ENCODE results near the gene UGT2B11. TPM values are rescaled to one million over a fixed set of nuclear protein-coding genes. Genes with fewer than 3 reads are reported as not detected.

UGT2B11 gene
- total RNA-seq (2022; extraction: Qiagen RNA extraction) = 0.04 to 0.11 TPM (median 0.07 TPM) in 4 of 5 replicates, not detected in the other

GRCh38 chr4:69214716-69215115 lies at the start of gene UGT2B11:
TSS of gene UGT2B11 (minus strand) at chr4:69214748. CDS start at chr4:69214722, 26 bp downstream.

Other genes with a start within 250 kb of the UGT2B11 start
- gene UGT2B7, start 118.3 kb downstream of the UGT2B11 start, total RNA-seq (2022; extraction: Qiagen RNA extraction) = 0.18 to 0.53 TPM (median 0.28 TPM) in 5 replicates
- gene UGT2B28, start 65.7 kb upstream of the UGT2B11 start, total RNA-seq (2022; extraction: Qiagen RNA extraction) = 0.05 TPM in 1 of 5 replicates, not detected in the others